Astrocyte of the cerebellum (primary cell): ENCODE data around the gene HCFC1.

ENCODE experiments used
- DNase-seq: peaks from one replicate; pipeline ENCODE4 v3.0.0-alpha.2; 2011; ENCODE audit warnings: low read depth
- H3K4me3 ChIP-seq: 2 replicates; pipeline ENCODE4 v1.5.1; 2011; ENCODE audit warnings: mild to moderate bottlenecking, low read depth, low read length, moderate library complexity
- in situ Hi-C: cut with HindIII; loops from 2 replicates; pipeline ENCODE4 v1.10.0; 2017; ENCODE audit warnings: low sequenced_read_pairs
- TF ChIP-seq, protein P1 (sequence below): IDR thresholded peaks from 2 replicates; pipeline ENCODE4 v1.5.1; 2012; ENCODE audit warnings: low read length, low read depth, moderate library complexity, mild to moderate bottlenecking; ENCODE audit errors: missing control alignments

Gene HCFC1

DNA sequence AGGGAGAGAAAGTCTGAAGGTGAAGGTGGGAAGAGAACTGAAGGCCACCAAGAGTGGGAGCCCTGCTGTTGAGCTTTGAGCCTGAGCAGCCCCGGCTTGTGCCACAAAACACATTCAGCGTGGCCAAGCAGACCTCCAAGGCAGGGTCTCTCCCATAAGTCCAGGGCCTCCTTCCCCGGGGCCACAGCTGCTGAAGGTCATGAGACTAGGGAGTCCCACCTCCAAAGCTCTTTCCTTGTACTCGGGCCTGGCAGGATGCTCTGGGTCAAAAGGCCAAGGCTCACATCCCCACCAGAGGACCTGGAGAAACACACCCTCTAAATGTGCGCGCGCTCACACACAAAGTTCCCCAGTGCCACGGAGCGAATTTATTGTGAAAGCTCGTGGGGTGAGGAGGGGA, 42.0 kb downstream of the HCFC1 start:
- TF ChIP-seq, protein P1, sequence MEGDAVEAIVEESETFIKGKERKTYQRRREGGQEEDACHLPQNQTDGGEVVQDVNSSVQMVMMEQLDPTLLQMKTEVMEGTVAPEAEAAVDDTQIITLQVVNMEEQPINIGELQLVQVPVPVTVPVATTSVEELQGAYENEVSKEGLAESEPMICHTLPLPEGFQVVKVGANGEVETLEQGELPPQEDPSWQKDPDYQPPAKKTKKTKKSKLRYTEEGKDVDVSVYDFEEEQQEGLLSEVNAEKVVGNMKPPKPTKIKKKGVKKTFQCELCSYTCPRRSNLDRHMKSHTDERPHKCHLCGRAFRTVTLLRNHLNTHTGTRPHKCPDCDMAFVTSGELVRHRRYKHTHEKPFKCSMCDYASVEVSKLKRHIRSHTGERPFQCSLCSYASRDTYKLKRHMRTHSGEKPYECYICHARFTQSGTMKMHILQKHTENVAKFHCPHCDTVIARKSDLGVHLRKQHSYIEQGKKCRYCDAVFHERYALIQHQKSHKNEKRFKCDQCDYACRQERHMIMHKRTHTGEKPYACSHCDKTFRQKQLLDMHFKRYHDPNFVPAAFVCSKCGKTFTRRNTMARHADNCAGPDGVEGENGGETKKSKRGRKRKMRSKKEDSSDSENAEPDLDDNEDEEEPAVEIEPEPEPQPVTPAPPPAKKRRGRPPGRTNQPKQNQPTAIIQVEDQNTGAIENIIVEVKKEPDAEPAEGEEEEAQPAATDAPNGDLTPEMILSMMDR: no peak
- H3K4me3 ChIP-seq: no peak overlapping the region
- in situ Hi-C loops: no loop called here
- DNase-seq: no peak

DNA sequence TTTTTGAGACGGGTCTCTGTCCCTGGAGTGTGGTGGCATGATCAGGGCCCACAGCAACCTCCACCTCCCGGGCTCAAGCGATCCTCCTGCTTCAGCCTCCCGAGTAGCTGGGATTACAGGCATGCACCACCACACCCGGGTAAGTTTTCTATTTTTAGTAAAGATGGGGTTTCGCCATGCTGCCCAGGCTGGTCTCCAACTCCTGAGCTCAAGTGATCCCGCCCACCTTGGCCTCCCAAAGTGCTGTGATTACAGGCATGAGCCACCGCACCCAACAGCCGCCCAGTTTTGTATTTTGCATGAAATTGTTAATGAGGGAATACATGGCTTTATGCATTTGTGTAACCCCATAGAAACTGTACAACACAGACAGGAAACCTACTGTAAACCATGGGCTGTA, 42.8 kb downstream of the HCFC1 start:
- no peak for DNase-seq
- H3K4me3 ChIP-seq: peak overlapping the region; percentile 24
- TF ChIP-seq, protein P1: no peak
- in situ Hi-C loops: no loop called here

DNA sequence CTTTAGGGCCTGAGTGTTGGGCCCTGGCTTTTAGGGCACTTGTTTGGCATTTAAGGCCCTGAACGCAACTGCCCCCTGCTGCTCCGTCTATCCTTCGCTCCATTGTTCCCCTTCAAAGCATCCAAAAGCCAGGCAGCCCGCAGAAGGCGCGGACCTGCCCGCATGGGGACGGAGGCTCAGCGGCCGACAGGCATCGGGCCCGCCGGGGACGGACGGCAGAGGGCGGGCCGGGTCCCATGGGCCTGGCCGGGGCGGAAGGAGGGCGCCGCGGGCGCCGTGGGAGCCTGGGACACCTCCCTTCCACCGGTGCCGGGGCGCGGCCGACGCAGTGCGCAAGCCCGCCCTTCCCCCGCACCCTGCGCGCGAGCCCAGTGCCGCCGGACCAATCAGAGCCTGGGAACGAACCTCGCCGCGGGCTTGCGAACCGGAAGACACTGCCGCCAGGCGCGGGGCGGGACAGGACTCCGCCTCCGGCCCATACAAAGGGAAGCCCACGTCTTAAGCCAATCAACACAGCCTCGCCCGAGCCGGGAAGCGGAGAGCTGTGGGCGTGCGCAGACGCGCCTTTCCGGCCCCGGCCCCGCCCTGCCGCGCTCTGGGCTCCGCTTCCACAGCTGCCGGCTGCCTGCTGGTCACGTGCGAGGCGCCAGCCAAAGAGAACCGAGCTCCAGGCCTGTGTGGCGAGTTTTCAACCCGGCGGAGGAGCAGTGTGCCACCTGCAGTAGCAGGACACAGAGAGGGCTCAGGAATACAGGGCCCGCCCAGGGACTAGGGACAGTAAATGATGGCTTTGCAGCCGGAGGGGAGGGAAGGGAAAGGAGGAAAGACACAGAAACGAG, 43.5 kb downstream of the HCFC1 start:
- peak overlapping the region; percentile 55 for H3K4me3 ChIP-seq
- DNase-seq: peak; percentile 94
- in situ Hi-C loops: no loop called here
- TF ChIP-seq, protein P1: peak; percentile 6

DNA sequence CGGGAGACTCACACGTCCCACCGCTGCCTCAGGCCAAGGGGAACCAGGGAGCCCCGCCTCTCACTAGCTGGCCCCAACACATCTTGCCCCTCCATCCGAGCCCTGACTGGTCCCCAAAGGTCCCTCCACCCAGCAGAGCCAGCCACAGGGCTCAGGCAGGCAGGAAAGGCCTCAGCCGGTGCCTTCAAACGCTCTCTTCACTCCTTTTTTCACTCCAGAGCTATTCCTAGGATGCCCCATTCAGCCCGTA, 44.0 kb downstream of the HCFC1 start:
- in situ Hi-C loops: no loop called here
- TF ChIP-seq, protein P1: no peak
- DNase-seq: no peak

DNA sequence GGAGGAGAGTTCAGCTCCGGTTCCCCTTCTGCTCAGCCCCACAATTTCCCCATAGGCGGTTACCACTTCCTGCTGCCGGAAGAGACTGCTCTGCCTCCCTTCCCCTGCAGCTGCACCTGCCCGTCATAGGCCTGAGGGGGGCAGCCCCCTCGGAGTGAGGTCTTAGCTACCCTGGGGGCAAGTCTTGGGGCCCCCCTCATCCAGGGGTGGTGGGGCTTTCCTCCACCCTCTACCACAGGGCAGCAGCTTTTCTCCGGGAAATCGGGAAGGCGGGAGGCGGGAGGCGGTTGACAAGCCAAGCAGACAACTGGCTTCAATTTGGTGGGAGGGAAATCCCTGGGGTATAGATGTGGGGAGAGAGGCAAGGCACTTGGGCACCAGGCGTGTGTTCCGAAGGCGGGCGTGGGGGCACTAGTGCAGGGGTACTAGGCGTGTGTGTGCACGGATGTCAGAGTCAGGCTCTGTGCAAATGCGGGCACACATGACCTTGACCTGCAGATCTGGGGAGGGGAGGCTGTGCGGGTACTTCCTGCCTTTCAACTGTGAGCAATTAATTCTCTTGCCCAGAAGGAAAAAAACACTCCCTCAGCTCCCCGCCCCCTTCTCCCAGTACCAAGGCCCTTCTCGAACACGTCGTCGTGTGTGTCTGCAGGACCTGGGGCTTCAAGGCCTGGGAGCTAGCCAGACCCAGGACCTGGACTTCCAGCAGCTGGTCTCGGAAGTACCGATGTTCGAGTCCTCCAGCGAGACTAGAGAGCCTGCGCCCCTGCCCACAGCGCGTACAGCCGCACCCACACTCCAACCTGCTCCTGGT, 44.6 kb downstream of the HCFC1 start:
- TF ChIP-seq, protein P1: no peak
- DNase-seq: no peak
- H3K4me3 ChIP-seq: peak overlapping the region; percentile 55
- in situ Hi-C loops: no loop called here

More for the DNA sequence above, 44.0 kb downstream of the HCFC1 start:
- peak overlapping the region; percentile 55 for H3K4me3 ChIP-seq

DNA sequence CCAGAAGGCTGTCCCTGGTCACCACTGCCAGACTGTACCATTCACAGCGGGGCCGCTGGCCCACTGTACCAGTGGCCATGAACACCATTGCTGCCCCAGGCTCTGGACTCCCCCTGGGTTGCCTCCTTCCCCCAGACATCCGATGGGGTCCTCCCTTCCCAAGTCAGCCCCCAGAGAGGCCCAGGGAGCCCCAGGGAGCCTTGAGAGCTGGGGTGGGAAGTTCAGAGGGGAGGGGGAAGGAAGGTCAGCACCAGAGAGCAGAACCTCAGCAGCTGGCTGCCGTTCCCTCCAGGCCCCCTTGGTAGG, 45.1 kb downstream of the HCFC1 start:
- in situ Hi-C loops: no loop called here
- no peak overlapping the region for H3K4me3 ChIP-seq
- no peak for DNase-seq
- TF ChIP-seq, protein P1: no peak
